GM12801 (cell line): ENCODE results near the gene PLK4.

Experiments
- CTCF ChIP-seq: IDR thresholded peaks from one replicate; pipeline ENCODE4 v1.5.1; 2011; ENCODE audit warnings: control low read depth; ENCODE audit not compliant: insufficient read length; ENCODE audit errors: extremely low read depth

The PLK4 gene

GRCh38 chr4:127916512-127916911 lies 35.8 kb downstream of the PLK4 start:
- TF ChIP-seq CTCF: no peak

- no peak for TF ChIP-seq CTCF
These were observed 36.5 kb downstream of the PLK4 start for GRCh38 chr4:127917151-127917550.

DNA sequence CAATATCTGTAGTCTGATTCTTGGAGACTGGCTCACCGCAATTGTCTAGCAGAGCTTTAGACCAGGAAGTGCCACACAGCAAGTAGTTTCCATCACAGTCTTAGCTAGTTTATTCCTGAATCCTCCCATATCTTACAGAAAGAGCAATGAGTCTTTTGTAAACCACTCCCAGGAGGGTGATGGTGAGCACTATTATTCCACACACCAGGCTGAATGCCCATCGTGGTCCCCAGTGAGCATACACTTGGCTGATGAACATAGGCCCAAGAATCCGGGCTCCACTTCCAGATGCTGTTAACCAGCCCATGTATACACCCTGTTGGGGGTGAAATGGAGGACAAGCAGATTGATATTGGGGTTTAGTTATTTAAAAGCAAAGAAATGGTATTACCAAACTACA lies 39.8 kb downstream of the PLK4 start:
- no peak for TF ChIP-seq CTCF

GRCh38 chr4:127922226-127922625 lies 41.5 kb downstream of the PLK4 start:
- no peak for TF ChIP-seq CTCF

DNA sequence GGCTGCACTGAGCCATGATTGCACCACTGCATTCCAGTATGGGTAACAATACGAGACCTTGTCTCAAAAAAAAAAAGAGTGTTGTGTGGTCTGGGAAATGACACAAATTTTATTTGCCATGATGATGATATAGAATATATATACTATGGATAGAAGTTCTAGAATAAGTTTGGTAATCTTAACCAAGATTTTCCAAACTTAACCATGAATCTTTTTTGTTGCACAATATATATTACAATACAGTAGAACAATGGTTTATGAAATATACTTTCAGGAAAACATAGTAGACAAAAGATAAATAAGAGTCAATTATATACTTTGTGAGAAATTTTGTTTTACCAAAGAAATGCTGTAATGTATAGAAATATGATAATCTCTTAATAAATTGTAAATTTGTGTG lies 49.5 kb downstream of the PLK4 start:
- TF ChIP-seq CTCF: no peak

DNA sequence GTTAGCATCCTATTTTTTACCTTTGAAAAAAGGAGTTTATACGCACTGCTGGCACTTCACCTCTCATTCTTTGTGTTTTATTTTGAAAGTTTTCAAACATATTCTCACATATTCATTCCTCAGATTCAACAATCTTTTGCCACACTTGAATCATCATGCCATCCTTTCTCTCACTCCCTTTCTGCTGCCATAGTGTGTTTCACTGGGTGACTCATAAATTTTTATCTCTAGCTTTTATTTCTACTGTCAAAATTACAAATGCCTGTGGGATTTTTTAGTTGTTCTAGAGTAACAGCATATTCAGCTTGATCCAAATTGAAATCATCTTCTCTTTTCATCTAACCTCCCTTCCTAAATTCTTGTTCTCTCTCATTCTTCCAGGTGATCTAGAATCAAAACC lies 56.3 kb downstream of the PLK4 start:
- no peak for TF ChIP-seq CTCF
